ENCODE data around the gene PGGHG. TPM values are rescaled to one million over a fixed set of nuclear protein-coding genes. Genes with fewer than 3 reads are reported as not detected.

The PGGHG gene
- total RNA-seq, 2 donors from 2014 or later: 17.0 to 24.9 TPM

DNA sequence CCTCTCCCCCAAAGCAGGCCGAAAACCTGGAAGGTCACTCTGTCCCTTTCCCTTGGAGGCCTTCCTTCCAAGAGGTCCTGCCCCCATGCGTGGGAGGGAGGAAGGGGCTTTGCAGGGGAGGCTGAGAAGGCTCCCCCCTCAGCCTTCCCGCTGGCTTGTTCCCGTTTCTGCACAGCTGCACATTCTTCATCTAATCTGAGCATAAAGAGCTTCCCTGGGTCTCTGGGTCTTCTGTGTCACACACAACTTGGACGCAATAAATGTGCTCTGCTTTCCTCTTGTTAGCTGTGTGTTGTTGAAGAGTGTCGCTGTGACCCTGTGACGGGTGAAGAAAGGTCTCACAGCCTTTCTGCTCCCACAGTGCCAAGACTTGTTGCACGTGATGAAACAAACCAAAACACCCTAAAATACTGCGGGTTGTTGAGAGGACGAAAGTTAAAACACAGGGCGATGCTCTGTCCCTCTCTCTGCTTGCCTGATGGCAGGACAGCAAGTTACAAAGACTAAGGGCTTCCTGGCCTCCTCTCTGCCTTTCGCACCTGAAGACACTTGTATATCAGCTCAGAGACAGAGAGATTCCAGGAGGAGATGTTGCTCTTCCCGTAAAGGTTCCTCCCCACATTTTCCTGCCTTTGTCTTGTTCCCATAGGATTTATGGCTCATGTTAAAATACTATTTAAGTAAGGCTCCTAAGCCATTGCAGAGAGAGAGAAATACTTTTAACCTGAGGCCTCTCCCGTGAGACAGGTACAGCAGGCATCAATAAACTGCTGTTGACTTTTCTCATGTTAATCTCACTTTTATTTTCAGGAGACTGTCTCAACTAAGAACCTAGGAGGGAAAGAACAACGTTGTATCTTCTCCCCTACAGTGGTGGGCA is 47.1 kb downstream of the PGGHG start:
- Mint-ChIP-seq H3K27ac (peak overlapping the region in 1 of 2 donors; percentile 1), H3K4me1 (ENCODE audit: low read depth in 2 of 2) (peaks cover 23 to 33% of the 10 kb centered on the region in 2 donors)

GRCh38 chr11:336659-337198 is 47.8 kb downstream of the PGGHG start:
- no peaks in the 10 kb centered on the region for H3K9me3 Mint-ChIP-seq
- no peak overlapping the region for H3K4me3 Mint-ChIP-seq
- DNase-seq (ENCODE audit: low spot score) (no peak), ATAC-seq (no peak)
- H3K4me1 Mint-ChIP-seq (ENCODE audit: low read depth in 2 of 2): peaks cover 23 to 34% of the 10 kb centered on the region in 2 donors
- H3K36me3 Mint-ChIP-seq: no peaks in the 10 kb centered on the region
- H3K27ac Mint-ChIP-seq: peak overlapping the region in 1 of 2 donors; percentile 1
- no peaks in the 10 kb centered on the region for H3K27me3 Mint-ChIP-seq

More for the DNA sequence above, 47.1 kb downstream of the PGGHG start:
- no peaks in the 10 kb centered on the region for H3K9me3 Mint-ChIP-seq
- no peak overlapping the region for H3K4me3 Mint-ChIP-seq
- no peak for ATAC-seq
- no peaks in the 10 kb centered on the region for H3K27me3 Mint-ChIP-seq
- H3K36me3 Mint-ChIP-seq: no peaks in the 10 kb centered on the region
- no peak for DNase-seq (ENCODE audit: low spot score)

DNA sequence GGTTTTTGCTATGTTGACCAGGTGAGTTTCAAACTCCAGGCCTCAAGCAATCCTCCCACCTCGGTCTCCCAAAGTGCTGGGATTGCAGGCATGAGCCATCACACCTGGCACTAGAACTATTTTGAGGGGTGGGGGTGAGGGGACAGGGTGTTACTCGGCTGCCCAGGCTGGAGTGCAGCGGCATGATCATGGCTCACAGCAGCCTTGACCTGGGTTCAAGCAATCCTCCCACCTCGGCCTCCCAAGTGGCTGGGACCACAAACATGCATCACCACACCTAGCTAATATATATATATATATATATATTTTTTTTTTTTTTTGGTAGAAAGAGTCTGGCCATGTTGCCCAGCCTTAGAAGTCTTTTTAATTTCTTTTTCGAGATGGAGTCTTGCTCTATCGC is 48.8 kb downstream of the PGGHG start:
- H3K27me3 Mint-ChIP-seq: no peaks in the 10 kb centered on the region
- H3K4me1 Mint-ChIP-seq (ENCODE audit: low read depth in 2 of 2): peaks cover 21 to 34% of the 10 kb centered on the region in 2 donors
- no peak overlapping the region for H3K4me3 Mint-ChIP-seq
- H3K36me3 Mint-ChIP-seq: no peaks in the 10 kb centered on the region
- no peaks in the 10 kb centered on the region for H3K9me3 Mint-ChIP-seq
- DNase-seq (ENCODE audit: low spot score) (no peak), ATAC-seq (no peak)
- H3K27ac Mint-ChIP-seq: no peak overlapping the region

- ATAC-seq (no peak), DNase-seq (ENCODE audit: low spot score) (no peak)
- H3K9me3 Mint-ChIP-seq: no peaks in the 10 kb centered on the region
- H3K4me3 Mint-ChIP-seq: no peak overlapping the region
- no peaks in the 10 kb centered on the region for H3K27me3 Mint-ChIP-seq
- no peaks in the 10 kb centered on the region for H3K36me3 Mint-ChIP-seq
- H3K4me1 Mint-ChIP-seq (ENCODE audit: low read depth in 2 of 2): peaks cover 14 to 26% of the 10 kb centered on the region in 2 donors
- no peak overlapping the region for H3K27ac Mint-ChIP-seq
Observed at GRCh38 chr11:339963-340362, 51.0 kb downstream of the PGGHG start.

DNA sequence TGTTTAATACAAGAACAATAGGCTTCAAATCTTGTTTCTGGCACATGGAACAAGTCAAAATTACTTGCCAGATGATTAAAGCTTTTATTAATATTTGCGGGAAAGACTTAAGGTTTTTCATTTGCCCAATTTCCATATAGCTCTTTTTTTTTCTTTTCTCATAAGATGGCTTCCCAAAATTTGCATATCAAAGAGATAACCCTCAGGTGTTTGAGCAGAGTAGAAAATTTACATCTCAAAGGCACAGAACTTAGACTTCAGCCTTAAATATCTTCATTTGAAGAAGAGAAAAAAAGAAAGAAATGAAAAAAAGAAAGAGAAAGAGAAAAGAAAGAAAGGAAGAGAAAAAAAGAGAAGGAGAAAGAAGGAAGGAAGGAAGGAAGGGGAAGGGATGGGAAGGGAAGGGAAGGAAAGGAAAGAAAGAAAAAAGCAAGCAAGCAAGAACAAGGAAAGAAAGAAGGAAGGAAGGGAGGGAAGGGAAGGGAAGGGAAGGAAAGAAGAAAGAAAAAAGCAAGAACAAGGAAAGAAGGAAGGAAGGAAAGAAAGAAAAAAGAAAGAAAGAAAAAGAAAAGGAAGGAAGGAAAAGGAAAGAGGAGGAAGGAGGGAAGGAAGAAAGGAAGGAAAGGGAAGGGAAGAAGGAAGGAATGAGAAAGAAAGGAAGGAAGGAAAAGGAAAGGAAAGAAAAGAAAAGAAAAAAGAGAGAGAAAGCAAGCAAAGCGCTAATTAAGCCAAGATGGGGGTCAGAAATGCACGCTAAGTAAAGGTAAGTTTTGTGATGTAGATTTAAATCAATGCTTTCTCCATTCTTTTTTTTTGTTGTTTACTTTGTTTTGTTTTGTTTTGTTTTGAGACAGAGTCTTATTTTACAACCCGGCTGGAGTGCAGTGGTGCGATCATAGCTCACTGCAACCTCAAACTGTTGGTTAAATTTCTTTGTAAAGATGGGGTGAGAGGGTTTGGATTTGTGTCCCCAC is 51.9 kb downstream of the PGGHG start:
- DNase-seq (ENCODE audit: low spot score): no peak
- H3K36me3 Mint-ChIP-seq: no peaks in the 10 kb centered on the region
- H3K27ac Mint-ChIP-seq: no peak overlapping the region
- H3K4me3 Mint-ChIP-seq: no peak overlapping the region
- H3K4me1 Mint-ChIP-seq (ENCODE audit: low read depth in 2 of 2): peaks cover 14 to 23% of the 10 kb centered on the region in 2 donors
- no peak for ATAC-seq
- no peaks in the 10 kb centered on the region for H3K27me3 Mint-ChIP-seq
- no peaks in the 10 kb centered on the region for H3K9me3 Mint-ChIP-seq

DNA sequence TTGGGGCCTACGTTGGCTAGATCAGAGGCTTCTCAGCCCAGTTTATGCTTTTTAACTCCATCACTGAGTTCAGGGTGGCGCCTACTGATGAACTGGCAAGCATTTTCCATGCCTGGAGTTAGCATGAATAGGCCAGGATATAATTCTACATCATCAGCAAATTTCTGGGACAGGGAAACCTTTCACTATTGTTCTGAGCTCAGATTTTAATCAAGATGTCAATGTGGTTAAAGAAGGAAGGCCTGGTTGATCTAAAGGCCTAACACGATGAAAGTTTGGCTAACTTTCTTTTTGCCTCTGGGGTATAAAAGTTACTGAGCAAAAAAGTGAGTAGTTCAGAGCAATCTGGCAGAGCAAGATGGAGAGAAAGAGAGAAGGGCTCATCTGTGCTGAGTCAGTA is 53.4 kb downstream of the PGGHG start:
- ATAC-seq (no peak), DNase-seq (ENCODE audit: low spot score) (no peak)
- H3K4me1 Mint-ChIP-seq (ENCODE audit: low read depth in 2 of 2): peaks cover 14% of the 10 kb centered on the region in 2 donors
- no peaks in the 10 kb centered on the region for H3K36me3 Mint-ChIP-seq
- H3K27me3 Mint-ChIP-seq: no peaks in the 10 kb centered on the region
- no peaks in the 10 kb centered on the region for H3K9me3 Mint-ChIP-seq
- no peak overlapping the region for H3K4me3 Mint-ChIP-seq
- H3K27ac Mint-ChIP-seq: peak overlapping the region in 1 of 2 donors; percentile 31

DNA sequence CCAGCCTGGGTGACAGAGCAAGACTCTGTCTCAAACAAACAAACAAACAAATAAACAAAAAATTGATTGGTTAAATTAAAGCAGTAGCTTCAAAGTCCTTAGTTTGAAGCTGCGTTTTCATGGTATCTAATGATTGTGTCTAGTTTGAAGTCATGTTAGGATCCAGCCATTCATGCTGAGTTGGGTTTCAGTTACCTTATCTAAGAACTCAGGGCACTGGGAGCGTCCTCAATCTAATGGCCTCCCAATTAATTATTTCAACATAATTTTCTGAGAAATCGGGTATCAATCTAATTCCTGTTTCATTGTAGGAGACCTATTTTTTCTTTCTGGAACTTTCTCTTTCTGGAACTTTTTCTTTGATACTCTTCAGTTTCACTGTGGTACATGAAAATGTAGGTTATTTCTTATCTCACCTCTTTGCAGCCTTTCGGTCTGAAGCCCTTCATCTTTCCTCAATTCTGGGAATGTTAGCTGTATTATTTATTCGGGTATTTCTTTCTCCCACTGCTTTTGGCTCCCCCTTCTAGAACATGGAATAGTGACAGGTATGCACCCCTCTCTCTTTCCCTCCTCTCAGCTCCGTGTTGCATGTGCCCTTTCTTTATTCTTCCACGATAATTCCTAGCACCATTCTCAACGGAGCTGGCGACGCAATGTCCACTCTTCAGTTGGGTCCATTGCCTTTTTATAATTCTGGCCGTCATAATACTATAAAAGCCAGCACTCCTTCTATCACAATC is 56.1 kb downstream of the PGGHG start:
- Mint-ChIP-seq H3K4me3 (no peak overlapping the region), H3K36me3 (no peaks in the 10 kb centered on the region), H3K4me1 (ENCODE audit: low read depth in 2 of 2) (peaks cover 15 to 18% of the 10 kb centered on the region in 2 donors), H3K27ac (no peak overlapping the region), H3K9me3 (no peaks in the 10 kb centered on the region), H3K27me3 (no peaks in the 10 kb centered on the region)
- DNase-seq (ENCODE audit: low spot score) (no peak), ATAC-seq (no peak)

Other genes with a start within 250 kb of the PGGHG start
- not detected for gene SCGB1C1, start 96.0 kb upstream of the PGGHG start, total RNA-seq
- 10 to 100 TPM; 43.6 to 51.4 TPM for gene BET1L, start 81.7 kb upstream of the PGGHG start, total RNA-seq
- gene RIC8A, start 81.4 kb upstream of the PGGHG start, total RNA-seq: 100 to 1,000 TPM; 130 to 148 TPM
- 10 to 100 TPM; 13.7 to 16.3 TPM for gene SIRT3, start 52.8 kb upstream of the PGGHG start, total RNA-seq
- 100 to 1,000 TPM; 204 to 263 TPM for gene PSMD13, start 52.1 kb upstream of the PGGHG start, total RNA-seq
- 1 to 10 TPM in 1 of 2 donors, under 1 TPM in 1; 0.26 to 1.2 TPM for gene NLRP6, start 10.7 kb upstream of the PGGHG start, total RNA-seq
- not detected for gene IFITM5, start 10.4 kb downstream of the PGGHG start, total RNA-seq
- 100 to 1,000 TPM in 1 of 2 donors, 10 to 100 TPM in 1; 87.9 to 171 TPM for gene IFITM2, start 18.7 kb downstream of the PGGHG start, total RNA-seq
- 10 to 100 TPM; 58.1 to 71.0 TPM for gene IFITM1, start 24.9 kb downstream of the PGGHG start, total RNA-seq
- 10 to 100 TPM; 28.2 to 29.8 TPM for gene IFITM3, start 31.7 kb downstream of the PGGHG start, total RNA-seq
- under 1 TPM in 1 of 2 donors, not detected in 1; 0.50 TPM for gene B4GALNT4, start 80.4 kb downstream of the PGGHG start, total RNA-seq
- gene PKP3, start 105.1 kb downstream of the PGGHG start, total RNA-seq: not detected
- 10 to 100 TPM; 39.0 to 44.9 TPM for gene SIGIRR, start 125.9 kb downstream of the PGGHG start, total RNA-seq
- gene ANO9, start 152.9 kb downstream of the PGGHG start, total RNA-seq: 1 to 10 TPM; 2.4 to 6.7 TPM
- 10 to 100 TPM; 20.6 to 56.9 TPM for gene PTDSS2, start 161.2 kb downstream of the PGGHG start, total RNA-seq
- gene RNH1, start 218.1 kb downstream of the PGGHG start, total RNA-seq: 100 to 1,000 TPM in 1 of 2 donors, 10 to 100 TPM in 1; 89.2 to 113 TPM
- gene HRAS, start 246.4 kb downstream of the PGGHG start, total RNA-seq: 10 to 100 TPM; 33.6 to 83.5 TPM
- 1 to 10 TPM in 1 of 2 donors, under 1 TPM in 1; 0.98 to 1.8 TPM for gene LRRC56, start 248.4 kb downstream of the PGGHG start, total RNA-seq

Measured in natural killer cell treated with Interleukin-12 subunit alpha and Interleukin-12 subunit beta and Interleukin-15 and Interleukin-18, amount 100 ng/mL, for 72 hours (primary cell).